NB4 (cell line): ENCODE results near the gene ADD1.
"Not testable (repeated sequence)": the region's sequence is repeated elsewhere in the genome, so short reads cannot be mapped to it uniquely, and the experiment has no call there.

ENCODE experiments used
- DNase-seq: peaks from one replicate; pipeline ENCODE4 v3.0.0; 2010; ENCODE audit warnings: low read depth
- H3K4me3 ChIP-seq: one replicate; pipeline ENCODE4 v1.5.1; 2011; ENCODE audit warnings: mild to moderate bottlenecking, low read depth, low read length, moderate library complexity
- MYC ChIP-seq: IDR thresholded peaks from 2 replicates; pipeline ENCODE4 v1.6.1; 2011; ENCODE audit warnings: low read depth, low read length
- POLR2A ChIP-seq: IDR thresholded peaks from 2 replicates; pipeline ENCODE4 v1.6.1; 2011; ENCODE audit warnings: mild to moderate bottlenecking; ENCODE audit not compliant: insufficient read length; ENCODE audit errors: extremely low read depth
- TF ChIP-seq, protein P1 (sequence below): IDR thresholded peaks from one replicate; pipeline ENCODE4 v1.5.1; 2012; ENCODE audit warnings: low read depth, low read length
- TF ChIP-seq, protein P2 (sequence below): IDR thresholded peaks from 2 replicates; pipeline ENCODE4 v1.6.1; 2011; ENCODE audit warnings: low read depth, low read length

Gene ADD1

DNA sequence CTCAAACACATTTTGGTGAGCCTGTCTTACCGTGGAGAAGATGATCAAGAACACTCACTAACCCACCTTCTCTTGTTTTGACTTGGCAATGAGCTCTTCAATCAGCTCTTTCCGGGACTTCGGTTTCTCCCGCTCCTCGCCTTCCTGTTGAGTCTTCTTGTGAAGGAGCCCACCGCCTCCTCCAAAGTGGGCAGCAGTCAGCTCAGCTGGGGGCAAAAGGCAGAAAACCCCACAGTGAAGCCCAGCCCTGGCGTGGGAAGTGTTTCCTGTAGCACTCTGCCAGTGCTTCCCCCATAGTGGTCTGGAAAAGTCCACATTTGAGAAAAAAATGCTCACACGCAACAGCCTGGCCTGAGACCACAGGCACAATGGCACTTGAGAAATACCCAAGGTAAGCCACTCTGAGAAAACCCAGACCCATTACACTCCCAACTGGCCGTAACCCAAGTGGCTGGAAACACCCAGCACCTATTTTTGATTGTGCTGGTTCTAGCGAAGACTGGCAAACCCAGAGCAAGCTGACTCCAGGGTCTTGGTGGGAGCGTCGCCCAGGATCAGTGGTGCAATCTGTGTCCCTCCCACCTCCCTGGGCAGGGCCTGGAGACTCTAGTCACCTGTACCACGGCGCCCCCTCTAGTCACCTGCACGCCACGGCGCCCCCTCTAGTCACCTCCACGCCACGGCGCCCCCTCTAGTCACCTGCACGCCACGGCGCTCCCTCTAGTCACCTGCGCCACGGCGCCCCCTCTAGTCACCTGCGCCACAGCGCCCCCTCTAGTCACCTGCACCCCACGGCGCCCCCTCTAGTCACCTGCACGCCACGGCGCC lies 110.9 kb downstream of the ADD1 start:
- DNase-seq: peak; percentile 67
- H3K4me3 ChIP-seq: no peak overlapping the region
- TF ChIP-seq POLR2A: no peak
- TF ChIP-seq, protein P1, sequence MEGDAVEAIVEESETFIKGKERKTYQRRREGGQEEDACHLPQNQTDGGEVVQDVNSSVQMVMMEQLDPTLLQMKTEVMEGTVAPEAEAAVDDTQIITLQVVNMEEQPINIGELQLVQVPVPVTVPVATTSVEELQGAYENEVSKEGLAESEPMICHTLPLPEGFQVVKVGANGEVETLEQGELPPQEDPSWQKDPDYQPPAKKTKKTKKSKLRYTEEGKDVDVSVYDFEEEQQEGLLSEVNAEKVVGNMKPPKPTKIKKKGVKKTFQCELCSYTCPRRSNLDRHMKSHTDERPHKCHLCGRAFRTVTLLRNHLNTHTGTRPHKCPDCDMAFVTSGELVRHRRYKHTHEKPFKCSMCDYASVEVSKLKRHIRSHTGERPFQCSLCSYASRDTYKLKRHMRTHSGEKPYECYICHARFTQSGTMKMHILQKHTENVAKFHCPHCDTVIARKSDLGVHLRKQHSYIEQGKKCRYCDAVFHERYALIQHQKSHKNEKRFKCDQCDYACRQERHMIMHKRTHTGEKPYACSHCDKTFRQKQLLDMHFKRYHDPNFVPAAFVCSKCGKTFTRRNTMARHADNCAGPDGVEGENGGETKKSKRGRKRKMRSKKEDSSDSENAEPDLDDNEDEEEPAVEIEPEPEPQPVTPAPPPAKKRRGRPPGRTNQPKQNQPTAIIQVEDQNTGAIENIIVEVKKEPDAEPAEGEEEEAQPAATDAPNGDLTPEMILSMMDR: peak; percentile 35

DNA sequence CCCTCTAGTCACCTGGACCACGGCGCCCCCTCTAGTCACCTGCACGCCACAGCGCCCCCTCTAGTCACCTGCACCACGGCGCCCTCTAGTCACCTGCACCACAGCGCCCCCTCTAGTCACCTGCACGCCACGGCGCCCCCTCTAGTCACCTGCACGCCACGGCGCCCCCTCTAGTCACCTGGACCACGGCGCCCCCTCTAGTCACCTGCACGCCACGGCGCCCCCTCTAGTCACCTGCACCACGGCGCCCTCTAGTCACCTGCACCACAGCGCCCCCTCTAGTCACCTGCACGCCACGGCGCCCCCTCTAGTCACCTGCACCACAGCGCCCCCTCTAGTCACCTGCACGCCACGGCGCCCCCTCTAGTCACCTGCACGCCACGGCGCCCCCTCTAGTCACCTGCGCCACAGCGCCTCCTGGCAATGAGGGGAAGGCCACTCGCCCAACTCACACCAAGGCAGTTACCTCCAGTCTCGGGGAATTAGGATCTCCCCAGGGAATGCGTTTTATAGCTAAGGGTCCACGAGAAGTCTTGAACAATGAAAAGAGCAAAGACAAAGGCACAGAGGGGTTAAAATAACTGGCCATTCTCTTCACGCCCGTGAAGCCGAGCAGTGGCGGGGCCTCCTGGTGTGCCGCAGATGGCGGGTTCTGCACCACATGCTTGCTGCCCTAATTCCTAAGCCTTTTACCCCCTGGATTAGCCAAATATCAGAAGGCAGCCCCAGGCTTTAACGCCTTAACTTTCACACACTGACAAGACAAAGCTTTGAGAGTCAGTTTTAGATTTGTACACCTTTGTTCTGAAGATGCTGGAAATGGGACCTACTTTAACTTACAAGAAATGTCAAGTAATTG lies 111.8 kb downstream of the ADD1 start:
- H3K4me3 ChIP-seq: not testable (repeated sequence)
- TF ChIP-seq, protein P1: peak; percentile 17
- DNase-seq: peak; percentile 52

DNA sequence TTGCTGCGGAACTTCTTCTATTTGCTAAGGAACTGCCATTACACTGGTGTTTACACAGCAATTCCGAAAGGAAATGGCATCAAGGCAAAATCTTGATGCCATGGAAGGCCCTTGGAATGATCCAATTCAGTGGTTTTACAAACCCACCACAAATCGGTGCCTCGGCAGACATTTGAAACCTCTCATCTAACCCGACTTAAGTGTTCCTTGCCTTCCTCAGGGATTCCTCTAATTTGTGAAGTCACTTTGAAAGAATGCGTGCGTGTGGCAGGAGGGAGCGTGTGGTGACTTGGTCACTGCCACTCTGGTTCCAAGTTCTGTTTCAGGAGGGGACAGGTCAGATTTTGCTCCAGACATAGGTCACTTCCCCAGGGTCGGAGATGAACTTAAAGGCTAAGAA lies 114.8 kb downstream of the ADD1 start:
- no peak for DNase-seq
- H3K4me3 ChIP-seq: no peak overlapping the region
- TF ChIP-seq POLR2A (no peak), MYC (no peak)
- TF ChIP-seq, protein P1: no peak
- TF ChIP-seq, protein P2, sequence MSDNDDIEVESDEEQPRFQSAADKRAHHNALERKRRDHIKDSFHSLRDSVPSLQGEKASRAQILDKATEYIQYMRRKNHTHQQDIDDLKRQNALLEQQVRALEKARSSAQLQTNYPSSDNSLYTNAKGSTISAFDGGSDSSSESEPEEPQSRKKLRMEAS: no peak

DNA sequence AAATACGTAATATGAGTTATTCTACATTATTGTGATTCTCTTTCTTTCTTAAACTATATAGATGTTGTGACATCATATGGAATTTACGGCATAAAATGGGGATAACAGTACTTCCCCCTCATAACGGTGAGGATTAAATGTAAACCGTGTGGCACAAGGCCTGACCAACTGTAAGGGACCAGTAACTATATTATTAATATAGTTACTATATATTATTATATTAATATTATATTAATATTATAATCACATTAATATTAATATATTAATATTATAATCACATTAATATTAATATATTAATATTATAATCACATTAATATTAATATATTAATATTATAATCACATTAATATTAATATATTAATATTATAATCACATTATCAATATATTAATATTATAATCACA lies 116.8 kb downstream of the ADD1 start:
- H3K4me3 ChIP-seq: peak overlapping the region; percentile 6
- not testable (repeated sequence) for DNase-seq

DNA sequence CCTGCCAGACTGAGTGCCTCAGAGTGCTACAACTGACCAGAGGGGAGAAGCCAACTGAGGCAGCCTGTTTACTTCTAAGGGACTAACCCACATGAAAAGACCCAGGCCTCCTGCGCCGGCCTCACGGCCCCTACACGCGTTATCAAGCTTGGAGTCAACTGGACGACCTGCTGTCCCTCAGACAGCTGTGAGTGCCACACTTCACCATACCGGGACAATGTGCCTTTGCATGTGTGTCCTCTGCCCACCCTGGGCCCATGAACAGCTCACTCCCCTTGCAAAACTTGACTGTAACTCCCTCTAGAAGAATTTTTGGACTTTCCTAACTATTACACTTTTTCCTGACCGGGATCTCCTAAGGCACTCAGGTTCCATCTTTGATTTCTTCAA lies 117.8 kb downstream of the ADD1 start:
- peak; percentile 81 for DNase-seq
- TF ChIP-seq, protein P2: peak; percentile 80
- TF ChIP-seq, protein P1: no peak
- TF ChIP-seq POLR2A: no peak
- peak; percentile 75 for TF ChIP-seq MYC
- peak overlapping the region; percentile 76 for H3K4me3 ChIP-seq

DNA sequence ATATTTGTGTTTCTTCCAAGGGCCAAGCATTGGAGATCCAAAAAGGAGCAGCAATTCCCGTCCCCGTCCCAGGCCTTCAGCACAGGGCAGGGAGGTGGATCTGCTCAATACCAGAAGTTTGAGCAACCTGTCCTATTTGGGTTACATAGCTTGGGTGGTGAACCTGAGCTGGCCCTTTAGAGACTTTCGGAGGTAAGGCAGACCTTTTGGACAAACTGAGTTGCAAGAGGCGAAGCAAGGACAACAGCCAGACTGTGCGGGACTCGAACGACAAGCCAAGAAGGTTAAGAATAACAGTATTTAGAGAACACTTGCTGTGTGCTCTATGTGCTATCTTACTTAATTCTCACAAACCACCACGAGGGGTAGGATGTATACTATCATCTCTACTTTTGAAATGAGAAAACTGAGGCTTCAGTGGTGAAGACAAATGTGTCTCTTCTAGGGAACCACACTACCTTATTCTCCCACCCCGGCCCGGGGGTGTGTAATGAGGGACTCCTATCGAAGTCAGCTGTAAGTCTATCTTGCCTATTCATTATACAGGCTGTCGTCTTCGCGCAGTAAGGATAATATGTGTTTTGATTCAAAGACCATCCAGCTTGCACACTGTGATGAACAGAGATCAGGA lies 118.3 kb downstream of the ADD1 start:
- H3K4me3 ChIP-seq: peak overlapping the region; percentile 76
- TF ChIP-seq POLR2A (no peak), MYC (no peak)
- TF ChIP-seq, protein P1: no peak
- TF ChIP-seq, protein P2: no peak; the same call in 1 of the 2 replicates
- peak; percentile 71 for DNase-seq
